Measurements from ENCODE around the gene NRG2. TPM values are rescaled to one million over a fixed set of nuclear protein-coding genes. Genes with fewer than 3 reads are reported as not detected.

The NRG2 gene
- total RNA-seq, 2 donors from 2014 or later, result 5.6 to 6.5 TPM

GRCh38 chr5:139814191-139814601, 228.9 kb downstream of the NRG2 start:
- no peaks in the 10 kb centered on the region for H3K9me3 ChIP-seq
- H3K27ac ChIP-seq, result no peak overlapping the region
- 80 to 92% methylated on average over 7 to 12 of the region's 14 CpGs for WGBS, 2 donors
- ATAC-seq, result no peak
- H3K36me3 ChIP-seq (replicated peaks in 1 of 2; ENCODE audit: insufficient read depth in 1 of 2, low read depth in 2 of 2), result no peaks in the 10 kb centered on the region
- DNase-seq, result no peak
- no peak for TF ChIP-seq CTCF (IDR thresholded peaks at IDR 0.05)
- no peak for TF ChIP-seq POLR2A (IDR thresholded peaks at IDR 0.05)
- no peaks in the 10 kb centered on the region for H3K4me1 ChIP-seq
- intact Hi-C loops (cut with DNase I), result no loop called here
- no peaks in the 10 kb centered on the region for H3K27me3 ChIP-seq
- no peak overlapping the region for H3K4me3 ChIP-seq

GRCh38 chr5:139812836-139813805, 230.0 kb downstream of the NRG2 start:
- Histone ChIP-seq H3K27ac (no peak overlapping the region), H3K4me3 (no peak overlapping the region), H3K27me3 (no peaks in the 10 kb centered on the region), H3K36me3 (replicated peaks in 1 of 2; ENCODE audit: insufficient read depth in 1 of 2, low read depth in 2 of 2) (no peaks in the 10 kb centered on the region), H3K9me3 (no peaks in the 10 kb centered on the region), H3K4me1 (no peaks in the 10 kb centered on the region)
- 83 to 86% methylated on average over 6 to 19 of the region's 25 CpGs for WGBS, 2 donors
- ATAC-seq (no peak), DNase-seq (no peak)
- intact Hi-C loops (cut with DNase I), result no loop called here
- TF ChIP-seq POLR2A (IDR thresholded peaks at IDR 0.05) (no peak), CTCF (IDR thresholded peaks at IDR 0.05) (no peak)

GRCh38 chr5:139812323-139812722, 230.8 kb downstream of the NRG2 start:
- no peaks in the 10 kb centered on the region for H3K36me3 ChIP-seq (replicated peaks in 1 of 2; ENCODE audit: insufficient read depth in 1 of 2, low read depth in 2 of 2)
- no peak for DNase-seq
- WGBS, 2 donors, result 76 to 92% methylated on average over 4 to 5 of the region's 5 CpGs
- ATAC-seq, result no peak
- intact Hi-C loops (cut with DNase I), result no loop called here
- no peak overlapping the region for H3K27ac ChIP-seq
- no peaks in the 10 kb centered on the region for H3K9me3 ChIP-seq
- H3K27me3 ChIP-seq, result no peaks in the 10 kb centered on the region
- H3K4me3 ChIP-seq, result no peak overlapping the region
- no peak for TF ChIP-seq CTCF (IDR thresholded peaks at IDR 0.05)
- no peaks in the 10 kb centered on the region for H3K4me1 ChIP-seq

GRCh38 chr5:139811274-139811607, 231.9 kb downstream of the NRG2 start:
- Histone ChIP-seq H3K9me3 (no peaks in the 10 kb centered on the region), H3K27ac (no peak overlapping the region)
- intact Hi-C loops (cut with DNase I), result no loop called here

More at GRCh38 chr5:139811274-139811607, 231.9 kb downstream of the NRG2 start:
- Histone ChIP-seq H3K4me1 (no peaks in the 10 kb centered on the region), H3K36me3 (replicated peaks in 1 of 2; ENCODE audit: insufficient read depth in 1 of 2, low read depth in 2 of 2) (no peaks in the 10 kb centered on the region), H3K4me3 (no peak overlapping the region), H3K27me3 (no peaks in the 10 kb centered on the region)
- no peak for TF ChIP-seq POLR2A (IDR thresholded peaks at IDR 0.05)
- TF ChIP-seq CTCF (IDR thresholded peaks at IDR 0.05), result no peak
- 30 to 48% methylated on average over 2 of the region's 2 CpGs for WGBS, 2 donors
- no peak for ATAC-seq
- no peak for DNase-seq

Data from body of pancreas (tissue), 4 donors.